SK-N-SH treated with all-trans-retinoic acid at 6 μM for 48 hours (cell line): ENCODE results near the gene NCSTN.

Experiments used
- BACH2 ChIP-seq: fragments of 250-450 bp; sonication (Bioruptor Pico); IDR thresholded peaks from 2 replicates; pipeline ENCODE4 v1.9.0; 2021; ENCODE audit warnings: mild to moderate bottlenecking, borderline replicate concordance
- CREB5 ChIP-seq: fragments of 250-450 bp; sonication (Bioruptor Pico); IDR thresholded peaks from 2 replicates; pipeline ENCODE4 v1.5.1; 2020; ENCODE audit warnings: low read depth, mild to moderate bottlenecking, moderate library complexity
- ISL1 ChIP-seq: fragments of 250-450 bp; sonication (Bioruptor Pico); IDR thresholded peaks from 2 replicates; pipeline ENCODE4 v2.1.2; 2022; ENCODE audit warnings: mild to moderate bottlenecking, moderate library complexity
- TCF4 ChIP-seq: fragments of 250-450 bp; sonication (Bioruptor Pico); IDR thresholded peaks from 2 replicates; pipeline ENCODE4 v1.8.0; 2021; ENCODE audit warnings: mild to moderate bottlenecking, moderate library complexity, borderline replicate concordance
- TF ChIP-seq, protein P1 (sequence below): fragments of 250-450 bp; sonication (Bioruptor Pico); IDR thresholded peaks from 2 replicates; pipeline ENCODE4 v1.8.0; 2020; ENCODE audit warnings: mild to moderate bottlenecking, moderate library complexity, borderline replicate concordance

DNA sequence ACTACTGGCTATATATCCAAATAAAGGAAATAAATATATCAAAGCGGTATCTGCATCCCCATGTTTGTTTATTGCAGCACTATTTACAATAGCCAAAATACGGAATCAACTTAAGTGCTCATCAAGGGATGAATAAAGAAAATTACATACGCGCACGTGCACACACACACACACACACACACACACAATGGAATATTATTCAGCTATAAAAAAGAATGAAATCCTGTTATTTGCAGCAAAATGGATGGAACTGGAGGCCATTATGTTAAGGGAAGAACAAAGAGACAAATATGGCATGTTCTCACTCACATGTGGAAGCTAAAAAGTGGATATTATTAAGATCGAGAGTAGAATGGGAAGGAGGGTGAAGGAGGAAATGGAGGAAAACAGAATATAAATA, 20.4 kb upstream of the NCSTN start:
- no peak for TF ChIP-seq CREB5 (CRISPR knock-in tag)
- TF ChIP-seq, protein P1, sequence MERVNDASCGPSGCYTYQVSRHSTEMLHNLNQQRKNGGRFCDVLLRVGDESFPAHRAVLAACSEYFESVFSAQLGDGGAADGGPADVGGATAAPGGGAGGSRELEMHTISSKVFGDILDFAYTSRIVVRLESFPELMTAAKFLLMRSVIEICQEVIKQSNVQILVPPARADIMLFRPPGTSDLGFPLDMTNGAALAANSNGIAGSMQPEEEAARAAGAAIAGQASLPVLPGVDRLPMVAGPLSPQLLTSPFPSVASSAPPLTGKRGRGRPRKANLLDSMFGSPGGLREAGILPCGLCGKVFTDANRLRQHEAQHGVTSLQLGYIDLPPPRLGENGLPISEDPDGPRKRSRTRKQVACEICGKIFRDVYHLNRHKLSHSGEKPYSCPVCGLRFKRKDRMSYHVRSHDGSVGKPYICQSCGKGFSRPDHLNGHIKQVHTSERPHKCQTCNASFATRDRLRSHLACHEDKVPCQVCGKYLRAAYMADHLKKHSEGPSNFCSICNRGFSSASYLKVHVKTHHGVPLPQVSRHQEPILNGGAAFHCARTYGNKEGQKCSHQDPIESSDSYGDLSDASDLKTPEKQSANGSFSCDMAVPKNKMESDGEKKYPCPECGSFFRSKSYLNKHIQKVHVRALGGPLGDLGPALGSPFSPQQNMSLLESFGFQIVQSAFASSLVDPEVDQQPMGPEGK (CRISPR knock-in tag) = no peak
- TF ChIP-seq ISL1 (CRISPR knock-in tag) = no peak
- no peak for TF ChIP-seq TCF4 (CRISPR knock-in tag)
- no peak for TF ChIP-seq BACH2 (CRISPR knock-in tag)
